GM19372 (cell line): ENCODE results near the gene PTPRE.

Experiments
- ATAC-seq: cut with Tn5 transposase; IDR thresholded peaks from one replicate; pipeline ENCODE4 v1.9.1; 2021; ENCODE audit warnings: mild to moderate bottlenecking, low read depth, moderate library complexity; ENCODE audit not compliant: unreplicated experiment

PTPRE gene

GRCh38 chr10:128040096-128040495 is 133.2 kb downstream of the PTPRE start:
- ATAC-seq, result no peak

GRCh38 chr10:128040681-128041080 is 133.8 kb downstream of the PTPRE start:
- no peak for ATAC-seq

- no peak for ATAC-seq
These were observed 135.3 kb downstream of the PTPRE start for GRCh38 chr10:128042131-128042610.

GRCh38 chr10:128043259-128044045 is 136.5 kb downstream of the PTPRE start:
- no peak for ATAC-seq

GRCh38 chr10:128044186-128044585 is 137.3 kb downstream of the PTPRE start:
- ATAC-seq, result no peak

- no peak for ATAC-seq
These were observed 138.3 kb downstream of the PTPRE start for GRCh38 chr10:128044961-128045832.

- ATAC-seq, result no peak
These were observed 138.9 kb downstream of the PTPRE start for GRCh38 chr10:128045833-128046120.

- ATAC-seq, result no peak
These were observed 139.5 kb downstream of the PTPRE start for GRCh38 chr10:128046156-128046952.

GRCh38 chr10:128046953-128047290 is 140.0 kb downstream of the PTPRE start:
- peak; percentile 3 for ATAC-seq

- peak; percentile 99 for ATAC-seq
These were observed 140.4 kb downstream of the PTPRE start for GRCh38 chr10:128047351-128047750.

- ATAC-seq, result peak; percentile 27
These were observed 141.3 kb downstream of the PTPRE start for GRCh38 chr10:128047991-128048818.

GRCh38 chr10:128048819-128049210 is 141.9 kb downstream of the PTPRE start:
- no peak for ATAC-seq

GRCh38 chr10:128049226-128050120 is 142.6 kb downstream of the PTPRE start:
- no peak for ATAC-seq

- ATAC-seq, result no peak
These were observed 143.2 kb downstream of the PTPRE start for GRCh38 chr10:128050121-128050516.

- ATAC-seq, result no peak
These were observed 144.0 kb downstream of the PTPRE start for GRCh38 chr10:128050936-128051335.

- ATAC-seq, result no peak
These were observed 144.6 kb downstream of the PTPRE start for GRCh38 chr10:128051548-128051947.

- no peak for ATAC-seq
These were observed 145.8 kb downstream of the PTPRE start for GRCh38 chr10:128052696-128053095.

GRCh38 chr10:128053356-128053755 is 146.5 kb downstream of the PTPRE start:
- ATAC-seq, result no peak
